HG03378 (cell line): ENCODE results near the gene MBD6.
"Not testable (repeated sequence)": the region's sequence is repeated elsewhere in the genome, so short reads cannot be mapped to it uniquely, and the experiment has no call there.

ENCODE experiments used
- ATAC-seq: cut with Tn5 transposase; IDR thresholded peaks from one replicate; pipeline ENCODE4 v1.9.1; 2021; ENCODE audit warnings: mild to moderate bottlenecking, moderate library complexity; ENCODE audit not compliant: unreplicated experiment

Gene MBD6

DNA sequence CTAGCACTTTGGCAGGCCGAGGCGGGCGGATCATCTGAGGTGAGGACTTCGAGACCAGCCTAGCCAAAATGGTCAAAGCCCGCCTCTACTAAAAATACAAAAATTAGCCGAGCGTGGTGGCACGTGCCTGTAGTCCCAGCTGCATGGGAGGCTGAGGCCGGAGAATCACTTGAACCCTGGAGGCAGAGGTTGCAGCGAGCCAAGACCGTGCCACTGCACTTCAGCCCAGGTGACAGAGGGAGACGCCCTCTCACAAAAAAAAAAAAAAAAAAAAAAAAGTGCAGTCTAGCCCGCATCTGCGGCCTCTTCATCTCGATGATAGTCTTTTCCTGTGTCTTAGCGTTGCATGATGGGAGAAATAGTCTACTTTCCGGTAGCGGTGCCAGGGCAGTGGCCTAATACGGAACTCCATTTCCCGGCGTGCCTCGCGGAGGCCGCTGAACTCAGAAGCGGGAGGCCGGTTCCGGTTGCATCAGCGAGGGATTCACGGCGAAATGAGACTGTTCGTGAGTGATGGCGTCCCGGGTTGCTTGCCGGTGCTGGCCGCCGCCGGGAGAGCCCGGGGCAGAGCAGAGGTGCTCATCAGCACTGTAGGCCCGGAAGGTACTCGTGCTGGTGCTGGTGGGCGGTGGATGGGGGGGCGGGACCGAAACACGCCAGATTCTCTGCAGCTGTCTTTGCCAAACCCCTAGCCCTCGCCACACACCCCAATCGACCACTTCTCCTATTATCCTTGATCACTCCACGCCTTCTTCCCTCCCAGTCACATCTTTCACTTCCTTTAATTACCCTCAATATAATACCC, 34.8 kb upstream of the MBD6 start, which contains the start of gene MARS1:
Gene MARS1 (plus strand): TSS at position 472 of the 805 bp plus-strand sequence. CDS start 23 bp downstream, at position 495.
- ATAC-seq = peak; percentile 98

DNA sequence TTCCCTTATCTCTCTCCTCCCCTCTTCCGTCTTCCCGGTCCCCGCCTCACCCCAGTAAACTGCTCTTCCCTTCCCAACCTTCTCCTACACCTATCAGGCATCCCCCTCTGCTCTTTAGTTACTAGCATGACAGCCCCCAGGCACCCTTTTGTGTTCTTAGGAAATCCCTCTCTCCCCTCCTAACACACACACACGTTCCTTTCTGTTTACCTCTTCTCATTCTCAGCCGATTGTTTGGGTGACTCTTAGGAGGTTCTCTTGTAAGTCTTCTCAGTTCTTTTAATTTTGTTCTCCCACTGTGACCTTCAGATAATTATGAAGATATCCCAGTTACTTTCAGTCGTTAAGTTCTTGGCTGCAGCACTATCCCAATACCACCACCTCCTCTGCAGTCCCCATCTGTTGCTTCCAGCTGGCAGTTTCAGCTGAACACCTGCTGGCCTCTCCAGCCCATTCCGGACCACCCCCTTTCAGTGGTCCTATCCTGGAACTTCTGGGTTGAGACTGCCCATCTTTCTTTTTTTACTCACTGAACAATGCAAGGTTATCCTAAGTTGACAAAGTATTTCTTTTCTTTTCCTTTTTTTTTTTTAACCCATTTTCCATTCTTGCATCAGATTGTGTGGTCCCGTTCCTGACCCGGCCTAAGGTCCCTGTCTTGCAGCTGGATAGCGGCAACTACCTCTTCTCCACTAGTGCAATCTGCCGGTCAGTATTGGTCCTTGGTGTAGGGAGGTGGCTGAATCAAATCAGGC, 34.0 kb upstream of the MBD6 start:
- ATAC-seq = no peak

DNA sequence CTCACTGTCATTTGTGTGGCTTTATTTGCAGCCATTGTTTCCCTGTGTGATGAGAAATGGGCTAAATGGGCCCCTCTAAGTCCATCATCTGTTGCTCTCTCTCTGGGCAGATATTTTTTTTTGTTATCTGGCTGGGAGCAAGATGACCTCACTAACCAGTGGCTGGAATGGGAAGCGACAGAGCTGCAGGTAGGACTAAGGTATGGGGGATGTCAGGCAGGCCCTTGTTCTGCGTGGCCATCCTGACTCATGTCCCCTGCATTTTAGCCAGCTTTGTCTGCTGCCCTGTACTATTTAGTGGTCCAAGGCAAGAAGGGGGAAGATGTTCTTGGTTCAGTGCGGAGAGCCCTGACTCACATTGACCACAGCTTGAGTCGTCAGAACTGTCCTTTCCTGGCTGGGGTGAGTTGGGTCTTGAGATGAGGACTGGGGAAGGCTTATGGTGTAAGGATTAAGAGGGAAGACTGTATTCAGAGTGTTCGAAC, 33.4 kb upstream of the MBD6 start:
- ATAC-seq = no peak

DNA sequence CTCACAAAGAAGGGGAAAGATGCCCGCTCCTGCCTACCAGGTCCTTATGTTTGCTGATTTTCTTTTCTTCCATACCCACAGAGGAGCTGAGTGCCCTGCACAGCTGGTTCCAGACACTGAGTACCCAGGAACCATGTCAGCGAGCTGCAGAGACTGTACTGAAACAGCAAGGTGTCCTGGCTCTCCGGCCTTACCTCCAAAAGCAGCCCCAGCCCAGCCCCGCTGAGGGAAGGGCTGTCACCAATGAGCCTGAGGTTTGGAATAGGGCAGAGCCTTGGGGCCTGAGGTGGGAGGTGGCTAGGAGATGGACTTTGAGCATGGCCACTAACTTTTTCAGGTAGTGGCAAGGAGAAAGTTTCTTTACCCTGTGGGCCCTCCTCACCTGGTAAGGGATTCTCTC, 32.5 kb upstream of the MBD6 start:
- no peak for ATAC-seq

DNA sequence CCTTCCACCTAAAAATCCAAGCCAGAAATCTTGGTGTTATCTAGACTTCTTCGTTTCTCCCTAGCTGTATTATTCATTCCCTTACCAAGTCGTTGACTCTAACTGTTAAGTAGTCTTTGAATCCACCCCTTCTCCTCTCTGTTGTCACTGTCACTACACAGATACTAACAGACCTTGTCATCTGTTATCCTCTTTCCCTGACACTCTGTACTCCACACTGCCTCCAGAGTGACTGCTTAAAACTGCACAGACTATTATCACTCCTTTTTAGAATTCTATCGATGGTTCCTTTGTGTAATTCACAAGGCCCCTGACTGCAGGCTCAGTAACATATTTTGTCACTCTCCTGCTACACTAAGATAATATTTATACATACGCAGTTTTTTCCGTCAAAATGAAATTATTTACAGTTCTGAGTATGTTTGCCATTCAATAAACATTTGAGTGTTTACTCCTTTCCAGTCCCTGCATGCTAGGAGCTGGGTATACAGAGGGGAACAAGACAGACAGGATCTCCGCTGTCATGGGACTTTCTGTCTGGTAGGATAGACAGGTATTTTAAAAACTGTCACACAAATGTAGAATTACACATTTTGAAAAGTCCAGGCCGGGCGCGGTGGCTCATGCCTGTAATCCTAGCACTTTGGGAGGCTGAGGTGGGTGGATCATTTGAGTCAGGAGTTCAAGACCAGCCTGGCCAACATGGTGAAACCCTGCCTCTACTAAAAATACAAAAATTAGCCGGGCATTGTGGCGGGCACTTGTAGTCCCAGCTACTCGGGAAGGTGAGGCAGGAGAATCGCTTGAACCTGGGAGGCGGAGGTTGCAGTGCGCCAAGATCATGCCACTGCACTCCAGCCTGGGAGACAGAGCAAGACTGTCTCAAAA, 31.0 kb upstream of the MBD6 start:
- no peak for ATAC-seq

DNA sequence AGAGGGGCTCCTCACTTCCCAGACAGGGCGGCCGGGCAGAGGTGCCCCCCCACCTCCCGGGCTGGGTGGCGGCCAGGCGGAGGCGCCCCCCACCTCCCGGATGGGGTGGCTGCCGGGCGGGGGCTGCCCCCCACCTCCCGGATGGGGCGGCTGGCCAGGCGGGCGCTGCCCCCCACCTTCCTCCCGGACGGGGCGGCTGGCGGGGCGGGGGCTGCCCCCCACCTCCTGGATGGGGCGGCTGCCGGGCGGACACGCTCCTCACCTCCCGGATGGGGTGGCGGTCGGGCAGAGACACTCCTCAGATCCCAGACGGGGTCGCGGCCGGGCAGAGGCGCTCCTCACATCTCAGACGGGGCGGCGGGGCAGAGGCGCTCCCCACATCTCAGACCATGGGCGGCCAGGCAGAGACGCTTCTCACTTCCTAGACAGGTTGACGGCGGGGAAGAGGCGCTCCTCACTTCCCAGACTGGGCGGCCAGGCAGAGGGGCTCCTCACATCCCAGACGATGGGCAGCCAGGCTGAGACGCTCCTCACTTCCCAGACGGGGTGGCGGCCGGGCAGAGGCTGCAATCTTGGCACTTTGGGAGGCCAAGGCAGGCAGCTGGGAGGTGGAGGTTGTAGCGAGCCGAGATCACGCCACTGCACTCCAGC, 27.4 kb upstream of the MBD6 start:
- not testable (repeated sequence) for ATAC-seq

DNA sequence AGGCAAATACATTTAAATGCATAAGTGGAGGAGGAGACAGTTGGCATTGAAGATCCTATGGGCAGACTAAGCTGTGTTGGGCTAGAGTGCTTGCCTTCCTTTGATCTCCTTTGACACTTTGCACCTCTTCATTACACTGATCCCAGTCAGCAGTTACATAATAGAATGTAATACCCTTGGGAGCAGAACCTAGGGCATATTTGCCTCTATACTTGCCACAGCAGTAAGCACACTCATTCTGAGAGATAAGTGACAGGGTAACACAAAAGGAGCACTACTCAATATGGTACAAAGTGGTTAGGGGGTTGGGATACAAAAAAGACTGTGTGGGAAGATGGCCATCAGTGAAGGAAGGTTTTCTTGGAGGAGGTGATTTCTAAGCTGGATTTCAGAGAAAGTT, 25.8 kb upstream of the MBD6 start:
- ATAC-seq = no peak

DNA sequence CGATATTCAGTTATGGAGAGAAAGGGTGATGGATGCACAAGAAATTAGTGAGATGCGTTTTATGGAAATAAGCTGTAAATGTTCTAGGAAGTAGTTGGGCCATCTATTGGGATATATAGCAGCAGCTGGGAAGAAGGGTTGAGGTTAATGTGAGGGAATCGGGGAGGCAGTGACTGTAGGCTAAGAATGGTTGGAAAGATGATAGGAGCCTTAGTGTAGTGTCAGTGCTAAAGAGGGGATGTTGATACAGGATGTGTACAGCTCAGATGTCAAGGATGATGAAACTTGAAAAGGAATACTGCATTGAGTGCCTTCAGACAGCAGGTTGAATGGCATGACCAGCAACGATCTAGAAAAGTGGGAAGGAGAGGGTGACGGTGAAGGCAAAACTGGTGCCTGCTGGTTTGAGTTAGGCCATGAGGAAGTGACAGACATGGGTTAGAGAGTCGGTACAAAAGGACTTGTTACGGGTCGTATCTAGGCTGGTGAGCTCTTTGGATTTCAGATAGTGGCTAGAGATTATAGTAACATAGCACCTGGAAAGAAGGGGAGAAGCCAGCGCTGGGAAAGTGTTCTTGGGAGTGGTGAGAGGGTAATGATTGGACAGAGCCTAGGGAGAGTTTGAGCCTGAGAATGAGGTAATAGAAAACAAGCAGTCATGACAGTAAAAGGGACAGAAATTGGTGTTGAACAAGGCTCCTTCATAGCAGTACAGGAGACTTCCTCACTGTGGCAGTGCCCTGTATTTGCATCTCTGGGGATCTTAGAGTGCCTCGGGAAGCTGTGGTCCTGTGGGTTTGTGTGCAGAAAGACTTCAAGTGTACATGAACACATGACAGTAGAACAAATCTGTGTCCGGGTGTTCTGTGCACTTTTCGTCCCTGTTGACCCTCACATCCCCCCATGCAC, 25.1 kb upstream of the MBD6 start:
- no peak for ATAC-seq

DNA sequence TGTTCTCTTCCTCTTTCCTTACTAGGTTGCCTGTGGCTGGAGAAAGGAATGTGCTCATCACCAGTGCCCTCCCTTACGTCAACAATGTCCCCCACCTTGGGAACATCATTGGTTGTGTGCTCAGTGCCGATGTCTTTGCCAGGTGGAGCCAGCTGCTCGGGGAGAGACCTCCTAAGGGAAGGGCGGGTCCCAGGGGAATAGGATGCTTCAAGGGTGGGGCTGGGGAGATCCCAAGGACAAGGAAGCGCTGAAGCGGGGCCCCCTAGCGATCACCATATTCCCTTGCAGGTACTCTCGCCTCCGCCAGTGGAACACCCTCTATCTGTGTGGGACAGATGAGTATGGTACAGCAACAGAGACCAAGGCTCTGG, 24.5 kb upstream of the MBD6 start:
- no peak for ATAC-seq

DNA sequence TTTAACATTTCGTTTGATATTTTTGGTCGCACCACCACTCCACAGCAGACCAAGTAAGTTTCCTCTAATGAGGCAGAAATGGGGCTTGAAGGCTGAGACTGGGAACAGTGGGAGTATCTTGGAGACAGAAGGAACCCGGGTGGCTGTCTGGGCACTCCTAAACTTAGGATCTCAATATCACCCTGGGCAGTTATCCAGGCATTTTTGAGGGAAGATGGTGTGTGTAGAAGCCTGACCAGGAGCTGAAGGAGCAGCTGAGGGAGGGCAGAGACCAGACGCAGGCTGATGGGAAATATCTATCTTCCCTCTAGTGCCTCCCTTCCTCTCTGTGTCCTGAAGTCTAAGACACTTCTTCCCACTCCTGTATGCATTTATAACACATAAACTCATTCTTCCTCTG, 24.1 kb upstream of the MBD6 start:
- no peak for ATAC-seq

DNA sequence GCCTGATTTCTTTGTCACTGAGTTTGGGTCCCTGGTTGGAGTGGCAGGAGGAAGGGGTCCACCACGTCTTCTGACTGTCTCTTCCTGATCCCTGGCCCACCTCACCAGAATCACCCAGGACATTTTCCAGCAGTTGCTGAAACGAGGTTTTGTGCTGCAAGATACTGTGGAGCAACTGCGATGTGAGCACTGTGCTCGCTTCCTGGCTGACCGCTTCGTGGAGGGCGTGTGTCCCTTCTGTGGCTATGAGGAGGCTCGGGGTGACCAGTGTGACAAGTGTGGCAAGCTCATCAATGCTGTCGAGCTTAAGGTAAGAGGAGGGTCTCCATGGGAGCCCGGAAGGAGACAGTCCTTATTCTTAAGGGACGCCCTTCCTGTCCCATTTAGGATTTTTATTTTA, 22.4 kb upstream of the MBD6 start:
- ATAC-seq = no peak

DNA sequence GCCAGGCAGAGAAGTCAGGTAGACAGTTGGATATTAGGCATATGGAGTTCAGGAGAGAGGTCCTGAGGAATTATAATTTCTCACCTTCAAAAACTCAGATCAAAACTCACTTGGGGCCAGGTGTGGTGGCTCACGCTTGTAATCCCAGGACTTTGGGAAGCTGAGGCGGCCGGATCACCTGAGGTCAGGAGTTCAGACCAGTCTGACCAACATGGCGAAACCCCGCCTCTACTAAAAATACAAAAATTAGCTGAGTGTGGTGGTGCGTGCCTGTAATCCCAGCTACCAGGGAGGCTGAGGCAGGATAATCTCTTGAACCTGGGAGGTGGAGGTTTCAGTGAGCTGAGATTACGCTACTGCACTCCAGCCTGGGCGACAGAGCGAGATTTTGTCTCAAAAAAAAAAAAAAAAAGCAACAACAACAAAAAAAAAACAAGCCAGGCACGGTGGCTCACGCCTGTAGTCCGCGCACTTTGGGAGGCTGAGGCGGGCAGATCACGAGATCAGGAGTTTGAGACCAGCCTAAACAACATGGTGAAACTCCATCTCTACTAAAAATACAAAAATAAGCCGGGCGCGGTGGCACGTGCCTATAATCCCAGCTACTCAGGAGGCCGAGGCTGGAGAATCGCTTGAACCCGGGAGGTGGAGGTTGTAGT, 20.2 kb upstream of the MBD6 start:
- not testable (repeated sequence) for ATAC-seq

DNA sequence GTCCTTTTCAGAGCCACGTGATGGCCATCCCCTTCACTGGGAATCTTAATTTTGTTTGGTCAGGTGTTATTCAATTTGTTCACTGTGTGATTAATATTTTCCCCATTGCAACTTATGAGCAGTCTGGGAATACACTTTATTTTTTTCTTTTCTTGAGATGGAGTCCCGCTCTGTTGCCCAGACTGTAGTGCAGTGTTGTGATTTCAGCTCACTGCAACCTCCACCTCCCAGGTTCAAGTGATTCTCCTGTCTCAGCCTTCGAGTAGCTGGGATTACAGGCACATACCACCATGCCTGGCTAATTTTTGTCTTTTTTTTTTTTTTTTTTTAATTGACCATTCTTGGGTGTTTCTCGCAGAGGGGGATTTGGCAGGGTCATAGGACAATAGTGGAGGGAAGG, 16.1 kb upstream of the MBD6 start:
- not testable (repeated sequence) for ATAC-seq

DNA sequence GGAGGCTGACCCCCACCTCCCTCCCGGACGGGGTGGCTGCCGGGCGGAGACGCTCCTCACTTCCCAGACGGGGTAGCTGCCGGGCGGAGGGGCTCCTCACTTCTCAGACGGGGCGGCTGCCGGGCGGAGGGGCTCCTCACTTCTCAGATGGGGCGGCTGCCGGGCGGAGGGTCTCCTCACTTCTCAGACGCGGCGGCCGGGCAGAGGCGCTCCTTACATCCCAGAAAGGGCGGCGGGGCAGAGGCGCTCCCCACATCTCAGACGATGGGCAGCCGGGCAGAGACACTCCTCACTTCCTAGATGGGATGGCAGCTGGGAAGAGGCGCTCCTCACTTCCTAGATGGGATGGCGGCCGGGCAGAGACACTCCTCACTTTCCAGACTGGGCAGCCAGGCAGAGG, 14.8 kb upstream of the MBD6 start:
- not testable (repeated sequence) for ATAC-seq

DNA sequence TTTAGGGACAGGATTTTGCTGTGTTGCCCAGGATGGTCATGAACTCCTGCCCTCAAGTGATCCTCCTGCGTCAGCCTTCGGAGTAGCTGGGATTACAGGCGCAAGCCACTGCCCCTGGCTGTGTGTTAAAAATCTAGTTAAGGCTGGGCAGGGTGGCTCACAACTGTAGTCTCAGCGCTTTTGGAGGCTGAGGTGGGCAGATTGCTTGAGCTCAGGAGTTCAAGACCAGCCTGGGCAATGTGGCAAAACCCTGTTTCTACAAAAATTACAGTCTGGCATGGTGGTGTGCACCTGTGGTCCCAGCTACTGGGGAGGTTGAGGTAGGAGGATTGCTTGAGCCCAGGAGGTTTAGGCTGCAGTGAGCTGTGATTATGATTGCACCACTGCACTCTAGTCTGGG, 11.5 kb upstream of the MBD6 start:
- no peak for ATAC-seq

DNA sequence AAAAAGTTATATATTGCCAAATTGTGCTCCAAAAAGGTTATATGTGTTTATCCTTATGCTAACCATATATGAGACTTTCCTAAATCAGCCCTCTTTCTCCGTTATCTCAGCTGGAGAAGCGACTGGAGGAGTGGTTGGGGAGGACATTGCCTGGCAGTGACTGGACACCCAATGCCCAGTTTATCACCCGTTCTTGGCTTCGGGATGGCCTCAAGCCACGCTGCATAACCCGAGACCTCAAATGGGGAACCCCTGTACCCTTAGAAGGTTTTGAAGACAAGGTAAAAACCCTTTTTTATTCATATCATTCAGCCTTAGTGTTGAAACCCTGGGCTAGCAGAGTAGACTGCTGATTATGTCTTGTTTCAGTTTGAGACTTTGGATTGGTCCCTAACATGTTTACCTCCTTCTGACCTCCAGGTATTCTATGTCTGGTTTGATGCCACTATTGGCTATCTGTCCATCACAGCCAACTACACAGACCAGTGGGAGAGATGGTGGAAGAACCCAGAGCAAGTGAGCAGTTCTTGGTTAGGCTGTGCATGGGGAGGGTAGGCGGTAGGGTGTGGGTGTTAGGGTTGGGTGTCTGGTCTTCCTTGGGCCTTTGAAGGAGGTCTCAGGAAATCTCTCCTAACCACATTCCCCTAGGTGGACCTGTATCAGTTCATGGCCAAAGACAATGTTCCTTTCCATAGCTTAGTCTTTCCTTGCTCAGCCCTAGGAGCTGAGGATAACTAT, 10.9 kb upstream of the MBD6 start:
- no peak for ATAC-seq

DNA sequence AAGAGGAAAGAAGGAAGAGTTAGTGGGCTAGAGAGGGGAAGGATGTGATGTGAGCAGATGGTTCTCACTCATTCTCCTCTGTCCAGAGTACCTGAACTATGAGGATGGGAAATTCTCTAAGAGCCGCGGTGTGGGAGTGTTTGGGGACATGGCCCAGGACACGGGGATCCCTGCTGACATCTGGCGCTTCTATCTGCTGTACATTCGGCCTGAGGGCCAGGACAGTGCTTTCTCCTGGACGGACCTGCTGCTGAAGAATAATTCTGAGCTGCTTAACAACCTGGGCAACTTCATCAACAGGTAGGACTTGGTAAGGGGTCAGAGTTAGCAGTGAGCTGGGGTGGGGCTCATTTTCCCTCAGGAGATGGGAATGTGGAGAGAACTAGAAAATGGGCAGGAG, 10.0 kb upstream of the MBD6 start:
- ATAC-seq = no peak

DNA sequence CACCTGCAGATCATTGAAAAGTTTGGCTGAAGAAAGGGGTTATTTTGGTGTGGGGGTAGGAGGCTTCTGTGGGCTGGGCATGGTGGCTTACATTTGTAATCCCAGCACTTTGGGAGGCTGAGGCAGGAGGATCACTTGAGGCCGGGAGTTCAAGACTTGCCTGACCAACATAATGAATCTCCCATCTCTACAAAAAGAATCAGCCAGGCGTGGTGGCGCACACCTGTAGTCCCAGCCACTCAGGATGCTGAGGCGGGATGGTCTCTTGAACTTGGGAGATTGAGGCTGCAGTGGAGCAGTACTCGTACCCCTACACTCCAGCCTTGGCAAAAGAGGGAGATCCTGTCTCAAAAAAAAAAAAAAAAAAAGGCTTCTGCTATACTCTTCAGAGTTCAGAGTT, 9.4 kb upstream of the MBD6 start:
- no peak for ATAC-seq
